Stimulated activated CD4-positive, alpha-beta T cell treated with anti-CD3 and anti-CD28 coated beads, Interleukin-15, amount 100 ng/mL, for 1 hour (primary cell): ENCODE measurements around the gene EEF2K.
"Not testable (repeated sequence)": the region's sequence is repeated elsewhere in the genome, so short reads cannot be mapped to it uniquely, and the experiment has no call there.

Source experiments
- DNase-seq, 2 donors: peaks; one replicate each; pipeline ENCODE4 v3.0.0-alpha.2; 2020; ENCODE audit warnings: low read depth in 1 of 2, low spot score in 1 of 2

Gene EEF2K

DNA sequence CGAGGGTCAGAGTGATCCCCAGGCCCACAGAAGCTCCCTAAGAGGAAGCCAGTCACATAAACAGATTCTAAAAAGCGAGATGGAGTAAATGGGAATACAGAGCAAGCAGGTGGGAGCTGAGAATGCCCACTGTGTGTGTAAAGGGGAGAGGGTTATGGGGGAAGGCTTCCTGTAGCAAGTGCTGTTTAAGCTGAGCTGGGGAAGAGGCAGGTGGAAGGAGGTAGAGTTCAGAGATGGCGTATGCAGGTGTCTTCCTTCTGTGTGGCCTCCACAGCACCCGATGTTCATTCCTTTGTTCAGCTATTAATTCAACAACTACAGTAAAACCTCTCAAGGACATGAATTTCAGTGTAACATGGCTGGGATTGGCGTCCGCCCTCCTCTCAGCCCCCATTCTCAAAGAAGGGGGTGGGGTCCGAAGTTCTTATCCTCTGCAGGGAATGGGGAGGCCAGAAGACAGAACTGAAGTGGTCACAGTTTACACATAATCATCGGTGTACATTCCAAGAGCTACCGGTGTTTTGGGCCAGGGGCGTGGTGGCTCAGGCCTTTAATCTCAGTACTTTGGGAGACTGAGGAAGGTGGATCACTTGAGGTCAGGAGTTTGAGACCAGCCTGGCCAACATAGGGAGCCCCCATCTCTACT, 1.8 kb downstream of the EEF2K start:
- DNase-seq, result no peak

GRCh38 chr16:22210285-22210684, 4.2 kb downstream of the EEF2K start:
- DNase-seq, result no peak

- no peak for DNase-seq
Observed at GRCh38 chr16:22210854-22211253, 4.8 kb downstream of the EEF2K start.

DNA sequence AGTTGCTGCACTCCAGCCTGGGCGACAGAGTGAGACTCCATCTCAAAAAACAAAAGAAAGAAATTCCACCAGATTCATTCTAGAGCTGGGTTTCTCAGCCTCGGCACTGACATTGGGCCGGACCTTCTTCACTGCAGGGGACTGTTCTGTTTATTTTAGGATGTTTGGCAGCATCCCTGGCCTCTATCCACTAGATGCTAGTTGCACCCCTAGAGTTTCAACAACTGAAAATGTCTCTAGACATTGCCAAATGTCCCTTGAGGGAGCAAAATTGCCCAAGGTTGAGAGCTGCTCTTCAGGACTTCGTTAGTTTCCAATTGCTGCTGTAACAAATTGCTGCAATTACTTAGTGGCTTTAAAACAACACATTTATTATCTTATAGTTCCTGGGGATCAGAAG, 7.2 kb downstream of the EEF2K start:
- no peak for DNase-seq

GRCh38 chr16:22213801-22214200, 7.7 kb downstream of the EEF2K start:
- no peak for DNase-seq

GRCh38 chr16:22214402-22214801, 8.3 kb downstream of the EEF2K start:
- DNase-seq, result no peak

- no peak for DNase-seq
Observed at GRCh38 chr16:22214889-22215288, 8.8 kb downstream of the EEF2K start.

DNA sequence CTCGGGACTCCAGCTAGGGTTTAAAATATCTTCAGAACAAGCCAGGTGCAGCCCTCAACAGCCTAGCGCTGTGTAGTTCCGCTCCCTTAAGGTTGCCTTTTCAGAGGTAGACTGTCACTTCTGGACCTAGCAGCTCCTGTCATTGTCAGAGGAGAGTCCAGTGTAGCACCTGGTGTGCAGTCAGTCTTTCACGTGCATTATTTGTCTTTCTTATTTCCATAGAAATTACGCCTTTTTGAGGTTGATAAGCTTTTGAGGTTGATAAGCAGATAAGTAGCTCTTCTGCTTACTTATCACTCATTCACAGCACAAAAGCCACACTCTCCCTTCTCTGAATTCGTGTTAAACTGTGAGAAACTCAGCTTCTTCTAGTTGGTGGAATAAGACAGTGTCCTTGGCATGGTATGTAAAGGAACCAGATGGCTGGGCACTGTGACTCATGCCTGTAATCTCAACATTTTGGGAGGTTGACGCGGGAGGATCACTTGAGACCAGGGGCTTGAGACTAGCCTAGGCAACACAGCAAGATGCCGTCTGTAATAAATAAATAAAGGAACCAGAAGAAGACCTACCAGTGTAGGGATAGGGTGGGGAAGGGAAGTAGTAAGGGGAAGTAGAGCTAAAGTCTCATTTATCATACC, 10.2 kb downstream of the EEF2K start:
- no peak for DNase-seq

- DNase-seq, result not testable (repeated sequence)
Observed at GRCh38 chr16:22216832-22217225, 10.8 kb downstream of the EEF2K start.

GRCh38 chr16:22217890-22218730, 12.0 kb downstream of the EEF2K start:
- DNase-seq, result no peak

- no peak for DNase-seq
Observed at GRCh38 chr16:22219389-22220068, 13.5 kb downstream of the EEF2K start.

DNA sequence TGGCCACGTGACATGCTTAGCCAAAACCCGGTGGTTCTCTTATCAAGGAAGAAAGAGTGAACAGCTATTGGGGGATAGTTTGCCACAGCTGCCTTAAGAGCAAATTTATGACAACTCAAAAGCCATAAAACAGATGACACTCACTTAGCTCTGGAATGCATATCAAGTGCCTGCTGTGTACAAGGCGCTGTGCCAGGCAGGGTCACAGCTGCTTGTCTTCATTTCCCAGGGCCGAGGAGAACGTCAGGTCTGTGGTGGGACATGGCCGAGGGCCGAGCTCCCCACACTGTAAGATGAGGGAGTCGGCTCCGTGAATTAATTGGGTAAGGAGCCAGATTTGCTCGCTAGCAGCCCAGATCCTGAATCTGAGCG, 14.0 kb downstream of the EEF2K start:
- DNase-seq, result no peak

DNA sequence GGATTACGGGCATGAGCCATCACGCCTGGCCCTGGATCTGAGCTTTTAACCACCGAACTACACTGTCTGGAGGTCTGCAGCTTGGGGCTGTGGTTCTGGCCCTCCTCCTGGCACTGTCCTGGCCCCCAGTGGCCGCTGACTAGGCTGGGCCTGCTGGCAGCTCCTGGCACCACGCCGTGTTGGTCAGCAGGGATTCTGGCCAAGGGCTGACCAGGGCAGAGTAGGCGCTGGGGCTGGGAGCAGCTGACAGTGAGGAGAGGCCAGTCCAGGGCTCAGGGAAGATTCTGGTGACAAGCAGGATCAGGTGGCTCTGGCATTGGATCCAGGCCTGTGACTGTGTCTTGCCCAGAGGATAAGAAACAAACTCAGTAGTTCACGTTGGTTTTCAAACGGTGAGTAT, 14.6 kb downstream of the EEF2K start:
- DNase-seq, result no peak

DNA sequence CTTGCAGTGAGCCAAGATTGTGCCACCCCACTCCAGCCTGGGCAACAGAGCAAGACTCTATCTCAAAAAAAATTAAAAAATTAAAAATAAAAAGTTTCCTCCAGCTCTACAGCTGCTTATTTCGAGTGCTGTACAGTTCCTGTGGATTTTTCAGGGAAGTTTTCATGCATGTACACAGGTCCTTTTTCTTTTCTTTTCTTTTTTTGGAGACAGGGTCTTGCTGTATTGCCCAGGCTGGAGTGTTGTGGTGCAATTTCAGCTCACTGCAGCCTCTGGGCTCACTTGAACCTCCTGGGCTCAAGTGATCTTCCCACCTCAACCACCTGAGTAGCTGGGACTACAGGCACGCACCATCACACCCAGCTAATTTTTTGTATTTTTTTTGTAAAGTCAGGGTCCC, 15.9 kb downstream of the EEF2K start:
- no peak for DNase-seq

- DNase-seq, result no peak
Observed at GRCh38 chr16:22222998-22223397, 16.9 kb downstream of the EEF2K start.

GRCh38 chr16:22225060-22225459, 19.0 kb downstream of the EEF2K start:
- no peak for DNase-seq

- DNase-seq, result no peak
Observed at GRCh38 chr16:22229889-22230288, 23.8 kb downstream of the EEF2K start.

DNA sequence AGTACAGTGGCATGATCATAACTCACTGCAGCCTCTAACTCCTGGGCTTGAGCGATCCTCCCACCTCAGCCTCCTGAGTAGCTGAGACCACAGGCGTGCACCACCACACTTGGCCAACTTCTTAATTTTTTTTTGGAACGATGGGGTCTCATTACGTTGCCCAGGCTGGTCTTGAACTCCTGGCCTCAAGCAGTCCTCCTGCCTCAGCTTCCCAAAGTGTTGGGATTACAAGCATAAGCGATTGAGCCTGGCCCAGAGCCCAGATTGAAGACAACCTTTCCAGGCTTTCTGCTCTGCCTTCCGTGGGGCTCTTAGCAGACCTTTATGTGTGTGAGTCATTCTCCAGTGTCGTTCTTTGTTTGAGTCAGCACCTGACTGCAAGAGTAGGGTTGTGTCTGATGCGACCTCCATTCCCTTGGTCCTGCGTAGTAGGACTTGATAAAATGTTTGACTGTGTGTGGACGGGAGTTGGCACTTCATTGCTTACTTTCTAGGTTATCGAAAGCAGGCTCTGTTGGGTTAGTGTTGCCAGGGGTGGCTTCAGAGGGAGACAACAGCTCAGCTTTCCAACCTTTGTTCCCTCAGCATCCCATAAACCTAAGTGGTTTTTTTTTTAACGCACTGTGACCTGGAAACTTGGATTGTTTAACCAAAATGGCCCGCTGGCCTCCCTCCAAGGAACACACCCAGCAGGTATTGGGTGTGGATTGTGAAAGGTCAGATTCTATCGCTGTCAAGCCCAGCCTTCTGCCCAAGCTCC, 26.4 kb downstream of the EEF2K start:
- DNase-seq, result no peak

DNA sequence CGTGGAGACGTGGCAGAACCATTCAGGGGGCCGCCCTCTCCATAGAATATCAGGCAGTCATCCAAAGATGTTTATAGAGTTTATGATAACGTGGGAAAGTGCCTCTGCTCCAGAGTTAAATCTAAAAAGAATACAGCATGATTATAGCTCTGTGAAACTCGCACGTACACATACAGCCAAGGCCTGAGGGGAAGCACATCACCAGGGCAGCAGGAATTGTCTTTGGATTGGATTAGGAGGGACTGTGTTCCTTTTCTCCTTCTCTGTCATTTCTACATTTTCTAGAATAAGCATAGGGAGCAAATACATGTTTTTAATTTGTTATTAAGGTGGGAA, 26.9 kb downstream of the EEF2K start:
- no peak for DNase-seq

DNA sequence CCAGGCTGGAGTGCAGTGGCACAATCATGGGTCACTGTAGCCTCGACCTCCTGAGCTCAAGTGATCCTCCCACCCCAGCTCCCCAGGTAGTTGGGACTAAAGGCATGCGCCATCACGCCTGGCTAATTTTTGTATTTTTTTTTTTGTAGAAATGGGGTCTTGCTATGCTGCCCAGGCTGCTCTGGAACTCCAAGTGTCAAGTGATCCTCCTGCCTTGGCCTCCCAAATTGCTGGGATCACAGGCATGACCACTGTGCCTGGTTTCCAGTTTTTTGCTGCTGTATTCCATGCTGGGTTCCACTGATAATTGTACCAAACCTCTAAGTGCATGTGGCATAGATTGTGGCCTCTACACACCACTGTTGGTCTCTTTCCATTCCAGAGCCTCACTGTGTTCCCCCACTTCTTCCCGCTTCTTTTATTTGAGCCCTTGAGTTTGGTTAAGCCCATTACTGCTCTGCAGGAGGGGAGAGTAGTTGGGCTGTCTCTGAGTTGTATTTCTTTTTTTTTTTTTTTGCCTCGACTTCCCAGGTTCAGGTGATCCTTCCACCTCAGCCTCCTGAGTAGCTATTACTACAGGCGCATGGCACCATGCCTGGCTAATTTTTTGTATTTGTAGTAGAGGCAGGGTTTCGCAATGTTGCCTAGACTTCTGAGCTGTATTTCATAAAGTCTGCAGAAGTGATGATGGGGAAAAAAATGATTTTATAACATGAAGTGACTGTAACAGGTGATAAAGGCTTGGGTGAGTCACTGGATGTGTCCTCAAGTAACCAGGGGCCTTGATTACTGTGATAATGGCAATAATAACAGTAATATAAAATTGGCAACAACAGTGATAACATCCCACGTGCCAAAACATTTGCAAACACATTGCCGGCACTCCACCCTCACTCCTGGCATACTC, 30.0 kb downstream of the EEF2K start:
- no peak for DNase-seq
